Muscle layer of colon (tissue), 2 donors: ENCODE data around the gene CRAMP1.

Experiments used
- H3K27ac ChIP-seq: one replicate; pipeline ENCODE4 v1.7.0; 2013; ENCODE audit warnings: low read depth, mild to moderate bottlenecking, low read length, moderate library complexity
- H3K27me3 ChIP-seq, 2 donors: one replicate each; pipeline ENCODE4 v1.7.0; 2013; ENCODE audit warnings: low read length in 2 of 2, mild to moderate bottlenecking in 2 of 2; ENCODE audit not compliant: insufficient read depth in 2 of 2, control insufficient read depth in 1 of 2
- H3K36me3 ChIP-seq: one replicate; pipeline ENCODE4 v1.7.0; 2013; ENCODE audit warnings: mild to moderate bottlenecking, low read length; ENCODE audit not compliant: insufficient read depth
- H3K4me1 ChIP-seq: one replicate; pipeline ENCODE4 v1.7.0; 2013; ENCODE audit warnings: mild to moderate bottlenecking, low read length; ENCODE audit not compliant: insufficient read depth
- H3K4me3 ChIP-seq, 2 donors: one replicate each; pipeline ENCODE4 v1.7.0; 2013; ENCODE audit warnings: low read length in 2 of 2, low read depth in 1 of 2, mild to moderate bottlenecking in 1 of 2, moderate library complexity in 1 of 2
- H3K9ac ChIP-seq: one replicate; pipeline ENCODE4 v1.7.0; 2013; ENCODE audit warnings: low read length
- H3K9me3 ChIP-seq: one replicate; pipeline ENCODE4 v1.7.0; 2013; ENCODE audit warnings: mild to moderate bottlenecking, low read length
- donor health status: abdominal sarcoma.
- donor health status: Adenocarcinoma of cecum.

Gene CRAMP1

GRCh38 chr16:1612320-1613111 lies at the start of gene CRAMP1:
TSS of gene CRAMP1 (plus strand) at chr16:1612360. CDS start at chr16:1614640, 2,280 bp downstream.
- H3K27me3 ChIP-seq = no peaks in the 10 kb centered on the region
- H3K9ac ChIP-seq = peak within 1 kb of the TSS; percentile 27
- peak within 1 kb of the TSS; percentile 88 for H3K27ac ChIP-seq
- peaks cover 9% of the 10 kb centered on the region for H3K36me3 ChIP-seq
- H3K4me1 ChIP-seq = peaks cover 45% of the 10 kb centered on the region
- no peaks in the 10 kb centered on the region for H3K9me3 ChIP-seq
- peak within 1 kb of the TSS; percentile 64 to 81 for H3K4me3 ChIP-seq

GRCh38 chr16:1563786-1564185 lies 48.4 kb upstream of the CRAMP1 start:
- Histone ChIP-seq H3K4me3 (no peak overlapping the region), H3K27me3 (no peaks in the 10 kb centered on the region), H3K36me3 (peaks cover 33% of the 10 kb centered on the region), H3K27ac (no peak overlapping the region), H3K4me1 (no peaks in the 10 kb centered on the region), H3K9ac (no peak overlapping the region), H3K9me3 (no peaks in the 10 kb centered on the region)

- H3K27ac ChIP-seq = no peak overlapping the region
- H3K4me3 ChIP-seq = no peak overlapping the region
- no peak overlapping the region for H3K9ac ChIP-seq
- no peaks in the 10 kb centered on the region for H3K9me3 ChIP-seq
- peaks cover 27% of the 10 kb centered on the region for H3K36me3 ChIP-seq
- H3K27me3 ChIP-seq = no peaks in the 10 kb centered on the region
- no peaks in the 10 kb centered on the region for H3K4me1 ChIP-seq
Observed at GRCh38 chr16:1564325-1564724, 47.8 kb upstream of the CRAMP1 start.

- peaks cover 25% of the 10 kb centered on the region for H3K36me3 ChIP-seq
- H3K9ac ChIP-seq = no peak overlapping the region
- H3K27me3 ChIP-seq = no peaks in the 10 kb centered on the region
- no peaks in the 10 kb centered on the region for H3K9me3 ChIP-seq
- no peak overlapping the region for H3K27ac ChIP-seq
- H3K4me3 ChIP-seq = no peak overlapping the region
- H3K4me1 ChIP-seq = no peaks in the 10 kb centered on the region
Observed at GRCh38 chr16:1565083-1565805, 46.9 kb upstream of the CRAMP1 start.

- Histone ChIP-seq H3K36me3 (peaks cover 18% of the 10 kb centered on the region), H3K4me3 (no peak overlapping the region), H3K9me3 (no peaks in the 10 kb centered on the region), H3K27me3 (no peaks in the 10 kb centered on the region), H3K9ac (no peak overlapping the region), H3K27ac (no peak overlapping the region), H3K4me1 (no peaks in the 10 kb centered on the region)
Observed at GRCh38 chr16:1567988-1568387, 44.2 kb upstream of the CRAMP1 start.

GRCh38 chr16:1571012-1571671 lies 41.0 kb upstream of the CRAMP1 start:
- peaks cover 13% of the 10 kb centered on the region for H3K36me3 ChIP-seq
- H3K27me3 ChIP-seq = no peaks in the 10 kb centered on the region
- no peak overlapping the region for H3K4me3 ChIP-seq
- no peak overlapping the region for H3K27ac ChIP-seq
- no peaks in the 10 kb centered on the region for H3K4me1 ChIP-seq
- H3K9ac ChIP-seq = no peak overlapping the region
- H3K9me3 ChIP-seq = no peaks in the 10 kb centered on the region

- no peak overlapping the region for H3K4me3 ChIP-seq
- no peak overlapping the region for H3K9ac ChIP-seq
- no peak overlapping the region for H3K27ac ChIP-seq
- H3K27me3 ChIP-seq = no peaks in the 10 kb centered on the region
- no peaks in the 10 kb centered on the region for H3K9me3 ChIP-seq
- peaks cover 13% of the 10 kb centered on the region for H3K36me3 ChIP-seq
- no peaks in the 10 kb centered on the region for H3K4me1 ChIP-seq
Observed at GRCh38 chr16:1572673-1573072, 39.5 kb upstream of the CRAMP1 start.

- Histone ChIP-seq H3K27ac (no peak overlapping the region), H3K4me1 (no peaks in the 10 kb centered on the region), H3K9ac (no peak overlapping the region), H3K4me3 (no peak overlapping the region), H3K36me3 (peaks cover 13% of the 10 kb centered on the region), H3K27me3 (no peaks in the 10 kb centered on the region), H3K9me3 (no peaks in the 10 kb centered on the region)
Observed at GRCh38 chr16:1573301-1573700, 38.9 kb upstream of the CRAMP1 start.

GRCh38 chr16:1575578-1575977 lies 36.6 kb upstream of the CRAMP1 start:
- peaks cover 27% of the 10 kb centered on the region for H3K36me3 ChIP-seq
- no peaks in the 10 kb centered on the region for H3K9me3 ChIP-seq
- H3K9ac ChIP-seq = no peak overlapping the region
- H3K27me3 ChIP-seq = no peaks in the 10 kb centered on the region
- no peak overlapping the region for H3K27ac ChIP-seq
- no peak overlapping the region for H3K4me3 ChIP-seq
- H3K4me1 ChIP-seq = no peaks in the 10 kb centered on the region

GRCh38 chr16:1579214-1579613 lies 32.9 kb upstream of the CRAMP1 start:
- H3K9ac ChIP-seq = no peak overlapping the region
- no peaks in the 10 kb centered on the region for H3K27me3 ChIP-seq
- H3K4me3 ChIP-seq = no peak overlapping the region
- no peak overlapping the region for H3K27ac ChIP-seq
- H3K9me3 ChIP-seq = no peaks in the 10 kb centered on the region
- H3K36me3 ChIP-seq = peaks cover 19% of the 10 kb centered on the region
- no peaks in the 10 kb centered on the region for H3K4me1 ChIP-seq

GRCh38 chr16:1580256-1580655 lies 31.9 kb upstream of the CRAMP1 start:
- Histone ChIP-seq H3K27me3 (no peaks in the 10 kb centered on the region), H3K27ac (no peak overlapping the region), H3K4me1 (no peaks in the 10 kb centered on the region), H3K36me3 (peaks cover 19% of the 10 kb centered on the region), H3K9me3 (no peaks in the 10 kb centered on the region), H3K9ac (no peak overlapping the region), H3K4me3 (no peak overlapping the region)
